GM12878 (cell line): ENCODE results near the gene NUP62. TPM values are rescaled to one million over a fixed set of nuclear protein-coding genes. Genes with fewer than 3 reads are reported as not detected.

Experiments
- ATAC-seq: fragments of 200-7000 bp; cut with Tn5 transposase; 3 replicates; pipeline ENCODE4 v1.9.1; 2020; ENCODE audit warnings: mild to moderate bottlenecking, moderate library complexity
- BruUV-seq: library from RNA; stranded (reverse); fragments of 400-500 nt; replicated peaks from 2 replicates; lab custom pipeline; 2021; lab: Mats Ljungman, UMichigan
- CTCF ChIA-PET: fragments of 300-600 bp; sonication (Branson Sonifier 250); formaldehyde crosslinking; extraction: SDS; loops from one replicate; lab custom pipeline; 2021; ENCODE audit warnings: inconsistent platforms; lab: Yijun Ruan, JAX
- POLR2A ChIA-PET: fragments of 350-600 bp; formaldehyde crosslinking; extraction: SDS; loops from one replicate; lab custom pipeline; 2021; ENCODE audit warnings: inconsistent platforms; lab: Charles Lee
- RAD21 ChIA-PET: fragments of 300-600 bp; sonication (Branson Sonifier 250); formaldehyde crosslinking; loops from one replicate; lab custom pipeline; 2023; ENCODE audit warnings: antibody characterized with exemption; ENCODE audit not compliant: unreplicated experiment; lab: Charles Lee
- SMC1A ChIA-PET: fragments of 300-600 bp; sonication (Branson Sonifier 250); formaldehyde crosslinking; loops from one replicate; lab custom pipeline; 2023; ENCODE audit not compliant: unreplicated experiment, uncharacterized antibody; lab: Charles Lee
- DNase-seq: peaks from one replicate; pipeline ENCODE4 v3.0.0-alpha.2; 2011; ENCODE audit warnings: low read depth, low spot score
- FAIRE-seq: peaks from 3 replicates; lab custom pipeline; 2011; peaks lifted over from hg19 to GRCh38; lab: Jason Lieb, UNC
- H2AFZ ChIP-seq: 2 replicates; pipeline ENCODE4 v1.6.0; 2011; ENCODE audit warnings: low read depth, low read length, control low read depth; ENCODE audit not compliant: control insufficient read depth
- H3K27ac ChIP-seq: 2 replicates; pipeline ENCODE4 v1.5.1; 2011; ENCODE audit warnings: control low read depth; ENCODE audit not compliant: control insufficient read depth, insufficient read depth
- H3K27me3 ChIP-seq, 2 experiments: replicated peaks in 1 of 2; 2 replicates each; pipeline versions ENCODE4 v1.6.0 to v1.6.1; 2011; ENCODE audit warnings: low read length in 1 of 2; ENCODE audit not compliant: control insufficient read depth in 2 of 2, insufficient read depth in 2 of 2
- H3K36me3 ChIP-seq, 2 experiments: 2 replicates each; pipeline ENCODE4 v1.5.1; 2011; ENCODE audit warnings: low read length in 1 of 2; ENCODE audit not compliant: control insufficient read depth in 2 of 2, insufficient read depth in 2 of 2
- H3K4me1 ChIP-seq: 2 replicates; pipeline ENCODE4 v1.6.1; 2011; ENCODE audit warnings: mild to moderate bottlenecking, low read length, moderate library complexity, mixed read lengths; ENCODE audit not compliant: control insufficient read depth, insufficient read depth
- H3K4me2 ChIP-seq: 2 replicates; pipeline ENCODE4 v1.6.0; 2011; ENCODE audit warnings: control low read depth; ENCODE audit not compliant: control insufficient read depth, insufficient read depth
- H3K4me3 ChIP-seq: fragments of 200-600 bp; sonication (generic); 2 replicates; pipeline ENCODE4 v1.5.1; 2016
- H3K79me2 ChIP-seq: 2 replicates; pipeline ENCODE4 v1.6.0; 2011; ENCODE audit warnings: low read length; ENCODE audit not compliant: control insufficient read depth, insufficient read depth
- H3K9ac ChIP-seq: 2 replicates; pipeline ENCODE4 v1.8.0; 2011; ENCODE audit warnings: low read length, control low read depth, mixed read lengths; ENCODE audit not compliant: control insufficient read depth, insufficient read depth
- H3K9me3 ChIP-seq: replicated peaks from 3 replicates; pipeline ENCODE4 v1.5.1; 2011; ENCODE audit warnings: mild to moderate bottlenecking, low read length; ENCODE audit not compliant: control insufficient read depth, insufficient read depth
- H4K20me1 ChIP-seq: 2 replicates; pipeline ENCODE4 v1.6.0; 2011; ENCODE audit not compliant: control insufficient read depth, insufficient read depth
- CREB1 ChIP-seq: IDR thresholded peaks from 2 replicates; pipeline ENCODE4 v1.6.1; 2012; ENCODE audit warnings: low read depth, mild to moderate bottlenecking, inconsistent platforms
- E2F8 ChIP-seq: fragments of 450-650 bp; IDR thresholded peaks from 2 replicates; pipeline ENCODE4 v1.6.1; 2018; ENCODE audit warnings: mild to moderate bottlenecking, low read depth, moderate library complexity; ENCODE audit not compliant: partially characterized antibody
- JUND ChIP-seq: IDR thresholded peaks from 2 replicates; pipeline ENCODE4 v1.6.1; 2012; ENCODE audit warnings: low read depth, mild to moderate bottlenecking, low read length, improper control_type of control experiment, moderate library complexity
- NBN ChIP-seq: fragments of 450-650 bp; IDR thresholded peaks from 2 replicates; pipeline ENCODE4 v1.6.1; 2016
- NR2C2 ChIP-seq: IDR thresholded peaks from 2 replicates; pipeline ENCODE4 v1.6.1; 2011; ENCODE audit warnings: borderline replicate concordance, low read depth; ENCODE audit not compliant: control insufficient read depth, insufficient read length
- PAX5 ChIP-seq: IDR thresholded peaks from 2 replicates; pipeline ENCODE4 v1.6.1; 2011; ENCODE audit warnings: low read depth, low read length, borderline replicate concordance
- PBX3 ChIP-seq: IDR thresholded peaks from 2 replicates; pipeline ENCODE4 v1.6.1; 2011; ENCODE audit warnings: mild to moderate bottlenecking, low read depth, low read length, moderate library complexity; ENCODE audit not compliant: insufficient replicate concordance
- RAD51 ChIP-seq: fragments of 450-650 bp; IDR thresholded peaks from 2 replicates; pipeline ENCODE4 v1.6.1; 2016; ENCODE audit warnings: moderate library complexity, mild to moderate bottlenecking, inconsistent platforms
- RELA ChIP-seq: fragments of 450-650 bp; IDR thresholded peaks from 2 replicates; pipeline ENCODE4 v1.8.0; 2014; ENCODE audit warnings: borderline replicate concordance; ENCODE audit not compliant: partially characterized antibody
- SMC3 ChIP-seq: IDR thresholded peaks from 2 replicates; pipeline ENCODE4 v1.6.1; 2011; ENCODE audit warnings: low read length, improper control_type of control experiment, borderline replicate concordance
- SP1 ChIP-seq: IDR thresholded peaks from one replicate; pipeline ENCODE4 v1.6.1; 2011; ENCODE audit warnings: low read depth, low read length
- TCF12 ChIP-seq: IDR thresholded peaks from 2 replicates; pipeline ENCODE4 v1.6.1; 2011; ENCODE audit warnings: low read depth, mild to moderate bottlenecking, low read length
- ZNF384 ChIP-seq: IDR thresholded peaks from 2 replicates; pipeline ENCODE4 v1.6.1; 2012; ENCODE audit warnings: low read depth, mild to moderate bottlenecking, low read length, improper control_type of control experiment, borderline replicate concordance
- ZNF592 ChIP-seq: fragments of 450-650 bp; IDR thresholded peaks from 2 replicates; pipeline ENCODE4 v1.6.1; 2017; ENCODE audit warnings: mild to moderate bottlenecking, moderate library complexity
- WGBS: methylation state at CpG from one replicate; pipeline ENCODE4 v1.1.6; 2016; ENCODE audit warnings: low lambda C conversion rate; ENCODE audit not compliant: insufficient replicate concordance, insufficient coverage; ENCODE audit errors: missing lambda C conversion rate; 5-methylcytosine and 5-hydroxymethylcytosine counted together
- in situ Hi-C: fragments of 300-500 bp; cut with MboI; formaldehyde crosslinking; loops from 9 replicates; pipeline ENCODE4 v1.14.3; 2018; ENCODE audit warnings: mixed read lengths
- intact Hi-C: fragments of 100-400 bp; cut with micrococcal nuclease; formaldehyde crosslinking; loops from one replicate; pipeline ENCODE4 v1.14.2; 2022; ENCODE audit not compliant: unreplicated experiment
- polyA plus RNA-seq, 11 experiments: library from polyadenylated mRNA; depleted of rRNA in 4 of 11; unstranded in 6 of 11; stranded (reverse) in 5 of 11; fragments of >200 nt; fragmentation: Nextera tagmentation in 4 of 11; fragmentation: Illumina TruSeq in 1 of 11; extraction: Ambion mirVana in 4 of 11; extraction: Trizol in 1 of 11; gene quantifications; 1 replicate in 1 of 11; 2 replicates in 10 of 11; pipeline versions ENCODE4 v1.2.1 to v1.2.3, GENCODE V29; 2011 to 2016; ENCODE audit warnings: inconsistent platforms in 2 of 11, missing spikeins in 2 of 11, low read depth in 1 of 11
- total RNA-seq, 4 experiments: library from RNA; depleted of rRNA in 3 of 4; stranded (reverse); fragments of >200 nt in 3 of 4; fragmentation: Illumina TruSeq in 1 of 4; extraction: Trizol in 1 of 4; gene quantifications; 2 replicates each; pipeline versions ENCODE4 v1.2.1 to v1.2.3, GENCODE V29; 2013 to 2021

Gene NUP62
- total and polyA plus RNA-seq, 10 of the 15 experiments (the other 5 are each of a cell fraction or from before 2014, with no cell fraction given), result 19.5 to 110 (median 66.9) TPM

GRCh38 chr19:49924004-49924880 lies 5.1 kb downstream of the NUP62 start:
- peak overlapping the region; percentile 76 for H3K4me2 ChIP-seq
- peak overlapping the region; percentile 59 for H3K4me3 ChIP-seq
- FAIRE-seq (no peak), DNase-seq (peak; percentile 56), ATAC-seq (peak; percentile 22)
- H3K79me2 ChIP-seq, result peaks cover 96% of the 10 kb centered on the region
- BruUV-seq, result no TSS peak
- H3K36me3 ChIP-seq, result peaks cover 14 to 33% of the 10 kb centered on the region in 2 experiments
- WGBS, result 52% methylated on average over 25 of the region's 25 CpGs
- peak overlapping the region; percentile 25; the same call in 1 of the 2 replicates for H3K9ac ChIP-seq
- SMC1A ChIA-PET, result interaction anchor here (1.2 kb wide), 1 partner anchor 13 kb away, joined by 3 read pairs; no protein-coding TSS in a partner anchor
- H3K9me3 ChIP-seq, result no peaks in the 10 kb centered on the region
- CTCF ChIA-PET, result interaction anchor here (0.8 kb wide), 1 partner anchor 13 kb away, joined by 3 read pairs; no protein-coding TSS in a partner anchor
- in situ Hi-C loops (no loop called here), intact Hi-C loops (no loop called here)
- peak overlapping the region; percentile 52 for H3K27ac ChIP-seq
- POLR2A ChIA-PET, result interaction anchor here (0.5 to 1.6 kb wide), 8 partner anchors 11 to 613 kb away, joined by 3 to 5 read pairs (median 4); partner anchors contain the start of gene IL4I1
- H2AFZ ChIP-seq, result no peak overlapping the region
- RAD21 ChIA-PET, result interaction anchor here (0.9 to 1.2 kb wide), 4 partner anchors 11 to 31 kb away, joined by 3 to 5 read pairs (median 4); no protein-coding TSS in a partner anchor
- H4K20me1 ChIP-seq, result no peaks in the 10 kb centered on the region
- peaks cover 42% of the 10 kb centered on the region for H3K4me1 ChIP-seq
- no peaks in the 10 kb centered on the region for H3K27me3 ChIP-seq
- no peak for TF ChIP-seq RELA
- no peak for TF ChIP-seq RAD51
- TF ChIP-seq E2F8, result no peak
- TF ChIP-seq SP1, result no peak
- no peak for TF ChIP-seq CREB1
- TF ChIP-seq ZNF592, result no peak
- peak; percentile 47; the same call in 1 of the 2 replicates for TF ChIP-seq PAX5
- TF ChIP-seq ZNF384, result 0 out of 2 replicates have a peak, but pooled peaks have one; percentile 14
- peak; percentile 75; the same call in 1 of the 2 replicates for TF ChIP-seq TCF12
- peak; percentile 28; the same call in 1 of the 2 replicates for TF ChIP-seq SMC3
- TF ChIP-seq NBN, result 0 out of 2 replicates have a peak, but pooled peaks have one; percentile 32
- TF ChIP-seq PBX3, result peak; percentile 81
- TF ChIP-seq NR2C2, result no peak
- no peak for TF ChIP-seq JUND
